Gastrocnemius medialis (tissue), 4 donors: ENCODE results near the gene ZNF484. TPM values are rescaled to one million over a fixed set of nuclear protein-coding genes. Genes with fewer than 3 reads are reported as not detected.
"Not testable (repeated sequence)": the region's sequence is repeated elsewhere in the genome, so short reads cannot be mapped to it uniquely, and the experiment has no call there.

ENCODE experiments used
- ATAC-seq, 2 donors: fragments of 150-250 bp; one replicate each; pipeline ENCODE4 v1.9.1; 2016
- DNase-seq, 2 donors: peaks; one replicate each; pipeline ENCODE4 v3.0.0-alpha.2; 2019
- H3K27ac ChIP-seq, 4 donors: fragments of 200-600 bp; sonication (generic); 1 replicate in 1 of 4; 2 replicates in 3 of 4; pipeline ENCODE4 v1.5.1; 2016 to 2018; ENCODE audit warnings: mild to moderate bottlenecking in 2 of 4, moderate library complexity in 1 of 4
- H3K27me3 ChIP-seq, 3 donors: fragments of 200-600 bp; sonication (generic) in 2 of 3; 1 replicate in 1 of 3; 2 replicates in 2 of 3; pipeline versions ENCODE4 v1.5.1 to v1.6.0; 2016 to 2019; ENCODE audit warnings: mild to moderate bottlenecking in 1 of 3, moderate library complexity in 1 of 3
- H3K36me3 ChIP-seq, 2 donors: fragments of 200-600 bp; sonication (generic) in 1 of 2; one replicate each; pipeline ENCODE4 v1.5.1; 2017 to 2018
- H3K4me1 ChIP-seq, 2 donors: fragments of 200-600 bp; sonication (generic) in 1 of 2; one replicate each; pipeline ENCODE4 v1.5.1; 2016 to 2017; ENCODE audit warnings: mild to moderate bottlenecking in 2 of 2
- H3K4me3 ChIP-seq, 4 donors: fragments of 200-600 bp; sonication (generic) in 3 of 4; 1 replicate in 1 of 4; 2 replicates in 3 of 4; pipeline ENCODE4 v1.5.1; 2016 to 2019; ENCODE audit warnings: mild to moderate bottlenecking in 2 of 4
- H3K9me3 ChIP-seq, 3 donors: fragments of 200-600 bp; sonication (generic) in 2 of 3; 1 replicate in 1 of 3; 2 replicates in 2 of 3; pipeline ENCODE4 v1.5.1; 2016 to 2019
- CTCF ChIP-seq, 5 experiments: fragments of 450-650 bp in 3 of 5; fragments of 200-600 bp in 2 of 5; sonication (generic) in 2 of 5; IDR thresholded peaks in 4 of 5; conservative IDR thresholded peaks in 1 of 5; 1 replicate in 4 of 5; 2 replicates in 1 of 5; pipeline ENCODE4 v1.5.1; 2016 to 2019; ENCODE audit warnings: antibody characterized with exemption in 5 of 5, mild to moderate bottlenecking in 3 of 5, moderate library complexity in 3 of 5
- POLR2A ChIP-seq, 2 donors: fragments of 450-650 bp; IDR thresholded peaks; one replicate each; pipeline ENCODE4 v1.6.1; 2017; ENCODE audit warnings: antibody characterized with exemption in 2 of 2, mild to moderate bottlenecking in 2 of 2, moderate library complexity in 2 of 2
- in situ Hi-C, 4 donors: fragments of 200-750 bp; cut with MboI; loops; one replicate each; pipeline versions ENCODE4 v1.15.0 to v1.8.0; 2017; ENCODE audit warnings: low sequenced_read_pairs in 4 of 4
- intact Hi-C: fragments of 100-400 bp; cut with DNase I; formaldehyde crosslinking; loops from one replicate; pipeline ENCODE4 v1.15.1; 2023; ENCODE audit warnings: low total_unique reads
- total RNA-seq, 4 donors: library from RNA; depleted of rRNA; stranded (reverse); fragments of >200 nt; gene quantifications; one replicate each; pipeline versions ENCODE4 v1.1.0 to v1.2.3, GENCODE V29; 2016

ZNF484 gene
- 1 to 10 TPM; 2.8 to 7.3 (median 4.1) TPM for total RNA-seq

- intact Hi-C loops (loop anchor here (5.0 to 10.0 kb wide), 4 partner anchors 65 to 585 kb away; partner anchors contain the start of genes CARD19, IARS1 and IPPK), in situ Hi-C loops (no loop called here)
- no peak for TF ChIP-seq POLR2A (IDR thresholded peaks at IDR 0.05)
- Histone ChIP-seq H3K4me3 (peak within 1 kb of the TSS; percentile 66 to 79 (median 73)), H3K27me3 (no peaks in the 10 kb centered on the region), H3K4me1 (peaks cover 9 to 14% of the 10 kb centered on the region in 2 donors), H3K27ac (peak within 1 kb of the TSS; percentile 80 to 87 (median 81)), H3K9me3 (no peaks in the 10 kb centered on the region), H3K36me3 (no peaks in the 10 kb centered on the region)
- ATAC-seq (peak; percentile 100), DNase-seq (peak; percentile 90 to 96)
These were observed at the start of gene ZNF484 for GRCh38 chr9:92877531-92878430. ZNF484 (minus strand) TSS chr9:92878038; CDS start chr9:92875029, 3,009 bp downstream.

GRCh38 chr9:92920437-92920836, 42.6 kb upstream of the ZNF484 start:
- intact Hi-C loops: no loop called here
- no peak for TF ChIP-seq POLR2A (IDR thresholded peaks at IDR 0.05)
- TF ChIP-seq CTCF (IDR thresholded peaks at IDR 0.05 in 4 of 5, conservative IDR thresholded peaks at IDR 0.05 in 1 of 5): no peak

GRCh38 chr9:92917176-92917800, 39.5 kb upstream of the ZNF484 start:
- H3K9me3 ChIP-seq: no peaks in the 10 kb centered on the region
- no peak for DNase-seq
- no peak overlapping the region for H3K4me3 ChIP-seq
- H3K36me3 ChIP-seq: no peaks in the 10 kb centered on the region
- in situ Hi-C loops (no loop called here), intact Hi-C loops (no loop called here)
- no peaks in the 10 kb centered on the region for H3K4me1 ChIP-seq
- ATAC-seq: no peak
- H3K27me3 ChIP-seq: no peaks in the 10 kb centered on the region
- TF ChIP-seq POLR2A (IDR thresholded peaks at IDR 0.05): no peak
- TF ChIP-seq CTCF (IDR thresholded peaks at IDR 0.05 in 4 of 5, conservative IDR thresholded peaks at IDR 0.05 in 1 of 5): no peak
- no peak overlapping the region for H3K27ac ChIP-seq

More at GRCh38 chr9:92920437-92920836, 42.6 kb upstream of the ZNF484 start:
- DNase-seq: no peak
- H3K4me1 ChIP-seq: no peaks in the 10 kb centered on the region
- H3K4me3 ChIP-seq: no peak overlapping the region
- no peaks in the 10 kb centered on the region for H3K9me3 ChIP-seq
- H3K27ac ChIP-seq: no peak overlapping the region
- in situ Hi-C loops: no loop called here
- no peak for ATAC-seq
- no peaks in the 10 kb centered on the region for H3K36me3 ChIP-seq
- no peaks in the 10 kb centered on the region for H3K27me3 ChIP-seq

- H3K27ac ChIP-seq: no peak overlapping the region
- TF ChIP-seq POLR2A (IDR thresholded peaks at IDR 0.05) (no peak), CTCF (IDR thresholded peaks at IDR 0.05 in 4 of 5, conservative IDR thresholded peaks at IDR 0.05 in 1 of 5) (no peak)
- H3K36me3 ChIP-seq: no peaks in the 10 kb centered on the region
- no peak for ATAC-seq
- H3K27me3 ChIP-seq: no peaks in the 10 kb centered on the region
- no peak for DNase-seq
- in situ Hi-C loops (no loop called here), intact Hi-C loops (no loop called here)
- no peak overlapping the region for H3K4me3 ChIP-seq
- H3K9me3 ChIP-seq: no peaks in the 10 kb centered on the region
- peaks cover 0 to 8% of the 10 kb centered on the region in 2 donors for H3K4me1 ChIP-seq
These were observed 34.0 kb upstream of the ZNF484 start for GRCh38 chr9:92911511-92912475.

- H3K36me3 ChIP-seq, in situ Hi-C loops, H3K27ac ChIP-seq, ATAC-seq, H3K9me3 ChIP-seq, intact Hi-C loops, DNase-seq, H3K4me1 ChIP-seq, H3K4me3 ChIP-seq, H3K27me3 ChIP-seq: not testable (repeated sequence)
These were observed 27.3 kb upstream of the ZNF484 start for GRCh38 chr9:92905137-92905536.
